A673 (cell line): ENCODE measurements around the gene PTPN21.

Source experiments
- CTCF ChIP-seq: fragments of 300-800, 200-600 bp; sonication (generic); conservative IDR thresholded peaks from 2 replicates; pipeline ENCODE4 v1.5.1; 2017; ENCODE audit warnings: low read depth, mild to moderate bottlenecking, antibody characterized with exemption, low read length, moderate library complexity, mixed read lengths
- EZH2 ChIP-seq: fragments of 200-600 bp; sonication (generic); IDR thresholded peaks from 2 replicates; pipeline ENCODE4 v1.6.1; 2017; ENCODE audit warnings: borderline replicate concordance, low read depth, mild to moderate bottlenecking, mixed read lengths, antibody characterized with exemption, low read length; ENCODE audit not compliant: poor library complexity, severe bottlenecking

- TF ChIP-seq CTCF (no peak), EZH2 (no peak)
Measured at GRCh38 chr14:88496414-88496813, 58.4 kb downstream of the PTPN21 start.
